ENCODE measurements around the gene CENPVL1.
"Not testable (repeated sequence)": the region's sequence is repeated elsewhere in the genome, so short reads cannot be mapped to it uniquely, and the experiment has no call there.

CENPVL1 gene

DNA sequence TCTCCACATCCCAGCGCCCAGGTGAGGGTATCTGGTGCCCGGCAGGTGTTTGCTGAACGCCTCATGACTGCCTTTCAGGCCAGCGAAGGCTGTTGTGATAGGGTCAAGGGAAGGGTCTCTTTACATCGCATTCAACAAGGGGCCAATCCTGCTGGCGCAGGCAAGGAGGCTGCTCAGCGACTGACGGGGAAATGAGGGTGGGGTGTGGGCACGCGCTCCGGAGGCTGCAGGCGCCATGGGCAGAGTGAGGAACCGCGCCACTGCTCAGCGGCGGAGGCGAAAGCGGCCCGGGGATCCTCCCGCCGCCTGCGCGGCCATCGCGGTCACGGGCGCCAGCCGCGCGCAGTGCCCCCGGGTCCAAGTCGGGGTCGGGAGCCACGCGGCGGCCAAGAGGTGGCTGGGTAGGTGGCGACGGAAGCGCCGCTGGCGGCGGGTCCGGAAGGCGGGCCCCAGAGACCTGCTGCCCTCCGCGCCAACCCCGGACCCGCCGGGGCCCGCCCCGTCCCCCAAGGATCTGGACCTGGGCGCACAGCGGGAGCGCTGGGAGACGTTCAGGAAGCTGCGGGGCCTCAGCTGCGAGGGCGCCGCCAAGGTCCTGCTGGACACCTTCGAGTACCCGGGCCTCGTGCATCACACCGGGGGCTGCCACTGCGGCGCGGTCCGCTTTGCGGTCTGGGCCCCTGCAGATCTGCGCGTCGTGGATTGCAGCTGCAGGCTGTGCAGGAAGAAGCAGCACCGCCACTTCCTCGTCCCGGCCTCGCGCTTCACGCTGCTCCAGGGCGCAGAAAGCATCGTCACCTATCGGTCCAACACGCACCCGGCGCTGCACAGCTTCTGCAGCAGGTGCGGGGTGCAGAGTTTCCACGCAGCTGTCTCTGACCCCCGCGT, at the start of gene CENPVL1:
CENPVL1 (plus strand) TSS at position 236 of the 888 bp plus-strand sequence; CDS start at position 236, 0 bp downstream.
- FAIRE-seq, result not testable (repeated sequence)

DNA sequence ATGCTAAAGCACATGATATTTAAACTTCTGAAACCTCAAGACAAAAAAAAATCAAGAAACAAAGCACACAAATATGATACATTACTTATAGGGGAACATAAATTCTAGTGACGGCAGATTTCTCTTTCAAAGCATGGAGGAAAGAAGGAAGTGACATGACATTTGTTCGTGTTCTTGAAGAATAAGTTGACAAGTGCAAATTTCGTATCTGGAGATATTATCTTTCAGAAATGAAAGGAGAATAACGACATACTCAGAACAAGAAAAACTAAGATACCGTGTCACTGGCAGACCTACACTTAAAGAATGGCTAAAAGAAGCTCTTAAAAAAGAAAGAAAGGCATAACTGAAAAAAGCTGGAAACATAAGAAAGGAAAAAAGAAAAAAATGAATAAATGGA, 44.3 kb upstream of the CENPVL1 start:
- FAIRE-seq, result no peak

DNA sequence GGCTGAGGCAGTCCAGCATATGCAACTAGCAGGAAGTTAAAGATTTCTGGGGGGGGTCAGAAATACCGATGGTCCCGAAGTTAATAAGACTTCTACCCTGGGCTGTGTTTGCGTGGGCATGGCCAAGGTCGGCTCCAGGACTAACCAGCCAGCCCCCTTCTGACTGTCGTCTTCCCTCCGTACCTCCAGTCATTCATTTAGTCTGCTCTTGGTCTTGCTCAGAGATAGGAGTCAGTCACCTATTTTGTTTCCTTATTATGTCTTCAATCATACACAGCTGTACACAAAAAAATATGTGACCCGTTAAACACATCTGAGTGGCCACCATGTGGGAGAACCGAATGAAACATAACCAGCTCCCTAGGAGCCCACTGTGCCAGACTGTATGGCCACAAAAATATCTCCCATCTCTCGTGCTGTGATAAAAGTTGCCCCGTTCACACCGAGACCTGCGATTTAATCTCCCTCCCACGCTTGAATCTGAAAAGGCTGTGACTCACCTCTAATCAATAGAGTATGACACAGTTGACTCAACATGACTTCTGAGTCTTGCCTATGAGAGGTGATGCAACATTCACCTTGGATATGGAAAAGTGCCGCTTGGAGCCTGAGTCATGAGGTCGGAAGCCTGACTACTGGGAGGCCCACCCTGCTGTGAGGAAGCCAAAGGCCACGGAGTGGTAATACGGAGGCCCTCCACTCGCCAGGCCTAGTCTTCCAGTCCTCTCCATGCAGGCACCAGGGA, 30.5 kb upstream of the CENPVL1 start:
- not testable (repeated sequence) for FAIRE-seq

DNA sequence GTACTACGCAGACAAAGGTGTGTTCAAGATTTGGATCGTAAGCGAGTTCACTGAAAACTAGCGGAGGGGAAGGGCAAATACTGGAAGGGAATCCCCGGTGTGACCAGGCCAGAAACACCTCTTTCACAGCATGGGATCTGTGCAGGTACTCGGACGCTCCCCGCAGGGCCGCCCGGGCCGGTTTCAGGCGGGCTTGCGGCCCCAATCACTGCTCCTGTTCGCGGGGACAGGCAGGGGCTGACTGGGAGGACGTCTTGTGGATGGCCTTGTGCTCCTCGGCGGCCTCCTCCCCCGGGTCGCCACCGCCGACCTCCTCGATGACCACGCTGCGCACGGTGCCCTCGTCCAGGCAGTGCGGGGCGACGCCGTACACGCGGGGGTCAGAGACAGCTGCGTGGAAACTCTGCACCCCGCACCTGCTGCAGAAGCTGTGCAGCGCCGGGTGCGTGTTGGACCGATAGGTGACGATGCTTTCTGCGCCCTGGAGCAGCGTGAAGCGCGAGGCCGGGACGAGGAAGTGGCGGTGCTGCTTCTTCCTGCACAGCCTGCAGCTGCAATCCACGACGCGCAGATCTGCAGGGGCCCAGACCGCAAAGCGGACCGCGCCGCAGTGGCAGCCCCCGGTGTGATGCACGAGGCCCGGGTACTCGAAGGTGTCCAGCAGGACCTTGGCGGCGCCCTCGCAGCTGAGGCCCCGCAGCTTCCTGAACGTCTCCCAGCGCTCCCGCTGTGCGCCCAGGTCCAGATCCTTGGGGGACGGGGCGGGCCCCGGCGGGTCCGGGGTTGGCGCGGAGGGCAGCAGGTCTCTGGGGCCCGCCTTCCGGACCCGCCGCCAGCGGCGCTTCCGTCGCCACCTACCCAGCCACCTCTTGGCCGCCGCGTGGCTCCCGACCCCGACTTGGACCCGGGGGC, 28.2 kb upstream of the CENPVL1 start:
- FAIRE-seq, result not testable (repeated sequence)

DNA sequence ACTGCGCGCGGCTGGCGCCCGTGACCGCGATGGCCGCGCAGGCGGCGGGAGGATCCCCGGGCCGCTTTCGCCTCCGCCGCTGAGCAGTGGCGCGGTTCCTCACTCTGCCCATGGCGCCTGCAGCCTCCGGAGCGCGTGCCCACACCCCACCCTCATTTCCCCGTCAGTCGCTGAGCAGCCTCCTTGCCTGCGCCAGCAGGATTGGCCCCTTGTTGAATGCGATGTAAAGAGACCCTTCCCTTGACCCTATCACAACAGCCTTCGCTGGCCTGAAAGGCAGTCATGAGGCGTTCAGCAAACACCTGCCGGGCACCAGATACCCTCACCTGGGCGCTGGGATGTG, 27.6 kb upstream of the CENPVL1 start, which contains the start of gene CENPVL2:
CENPVL2 (minus strand) TSS at position 112 of the 343 bp plus-strand sequence; CDS start at position 112, 0 bp downstream.
- not testable (repeated sequence) for FAIRE-seq

DNA sequence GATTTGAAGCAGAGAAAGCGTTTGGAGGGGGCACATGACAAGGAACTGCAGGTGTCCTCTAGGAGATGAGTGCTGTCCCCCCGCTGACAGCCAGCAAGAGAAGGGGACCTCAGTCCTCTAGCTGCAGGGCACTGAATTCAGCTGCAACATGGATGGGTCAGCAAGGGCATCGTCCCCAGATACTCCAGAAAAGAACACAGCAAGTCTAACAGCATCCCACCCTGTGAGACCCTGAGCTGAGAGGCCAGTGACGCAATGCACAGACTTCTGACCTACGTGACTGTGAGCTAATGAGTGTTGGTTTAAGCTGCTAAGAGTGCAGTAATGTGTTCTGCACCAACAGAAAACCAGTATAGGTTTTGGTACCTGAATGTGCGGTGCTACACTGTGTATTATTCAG, 16.1 kb upstream of the CENPVL1 start:
- no peak for FAIRE-seq

DNA sequence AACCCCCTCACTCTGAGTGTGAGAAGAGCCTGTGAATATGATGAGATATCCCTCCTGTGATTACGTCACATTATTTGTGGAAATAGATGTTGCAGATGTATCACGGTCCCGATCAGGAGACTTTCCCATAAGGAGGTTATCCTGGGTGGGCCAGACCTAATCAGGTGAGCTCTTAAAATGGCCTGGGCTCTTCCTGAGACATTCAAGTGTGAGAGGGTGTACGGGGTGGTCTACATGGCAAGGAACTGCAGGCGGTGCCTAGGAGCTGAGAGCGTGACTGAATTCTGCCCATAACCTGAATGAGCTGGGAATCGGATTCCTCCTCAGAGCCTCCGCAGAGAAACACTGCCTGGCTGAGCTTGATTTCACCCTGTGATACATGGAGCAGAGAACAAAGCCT, 12.9 kb upstream of the CENPVL1 start:
- no peak for FAIRE-seq

DNA sequence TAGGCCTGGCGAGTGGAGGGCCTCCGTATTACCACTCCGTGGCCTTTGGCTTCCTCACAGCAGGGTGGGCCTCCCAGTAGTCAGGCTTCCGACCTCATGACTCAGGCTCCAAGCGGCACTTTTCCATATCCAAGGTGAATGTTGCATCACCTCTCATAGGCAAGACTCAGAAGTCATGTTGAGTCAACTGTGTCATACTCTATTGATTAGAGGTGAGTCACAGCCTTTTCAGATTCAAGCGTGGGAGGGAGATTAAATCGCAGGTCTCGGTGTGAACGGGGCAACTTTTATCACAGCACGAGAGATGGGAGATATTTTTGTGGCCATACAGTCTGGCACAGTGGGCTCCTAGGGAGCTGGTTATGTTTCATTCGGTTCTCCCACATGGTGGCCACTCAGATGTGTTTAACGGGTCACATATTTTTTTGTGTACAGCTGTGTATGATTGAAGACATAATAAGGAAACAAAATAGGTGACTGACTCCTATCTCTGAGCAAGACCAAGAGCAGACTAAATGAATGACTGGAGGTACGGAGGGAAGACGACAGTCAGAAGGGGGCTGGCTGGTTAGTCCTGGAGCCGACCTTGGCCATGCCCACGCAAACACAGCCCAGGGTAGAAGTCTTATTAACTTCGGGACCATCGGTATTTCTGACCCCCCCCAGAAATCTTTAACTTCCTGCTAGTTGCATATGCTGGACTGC, 2.8 kb downstream of the CENPVL1 start:
- not testable (repeated sequence) for FAIRE-seq

DNA sequence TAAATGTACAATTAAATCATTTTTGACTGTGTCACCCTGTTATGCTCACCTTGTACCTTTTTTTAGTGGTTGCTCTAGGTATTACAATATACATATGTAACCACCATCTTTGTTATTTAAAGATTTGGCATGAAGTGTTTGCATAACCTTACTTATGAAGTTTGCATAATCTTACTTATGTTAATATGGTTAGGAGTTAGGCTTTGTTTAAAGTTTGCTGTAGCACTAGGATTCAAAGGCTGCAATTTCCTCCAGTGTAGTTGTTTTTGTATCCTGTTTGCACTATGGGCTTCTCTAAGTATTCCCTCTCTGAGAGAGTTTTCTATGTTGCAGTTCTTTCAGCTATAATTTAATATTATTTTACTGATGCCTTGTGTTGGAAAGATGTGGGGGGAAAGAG, 17.9 kb downstream of the CENPVL1 start:
- peak; percentile 80 for FAIRE-seq

DNA sequence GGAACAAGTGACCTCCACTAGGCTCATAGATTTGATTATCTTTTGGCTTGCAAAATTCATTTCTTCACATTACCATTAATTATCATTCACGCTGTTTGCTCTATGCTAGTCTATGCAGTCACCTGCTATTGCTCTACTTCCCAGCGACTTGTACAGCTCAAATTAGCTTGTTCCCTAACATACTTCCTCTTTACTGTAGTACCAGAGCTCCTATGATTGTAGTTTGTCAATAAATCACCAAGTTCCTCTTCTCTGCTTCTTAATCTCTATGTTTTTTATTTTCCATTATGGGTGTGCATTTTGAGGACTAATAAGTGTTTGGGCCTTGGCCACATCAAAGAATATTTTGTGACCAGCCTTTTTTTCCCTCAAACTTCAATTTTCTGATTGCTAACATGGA, 26.8 kb downstream of the CENPVL1 start:
- FAIRE-seq, result no peak

DNA sequence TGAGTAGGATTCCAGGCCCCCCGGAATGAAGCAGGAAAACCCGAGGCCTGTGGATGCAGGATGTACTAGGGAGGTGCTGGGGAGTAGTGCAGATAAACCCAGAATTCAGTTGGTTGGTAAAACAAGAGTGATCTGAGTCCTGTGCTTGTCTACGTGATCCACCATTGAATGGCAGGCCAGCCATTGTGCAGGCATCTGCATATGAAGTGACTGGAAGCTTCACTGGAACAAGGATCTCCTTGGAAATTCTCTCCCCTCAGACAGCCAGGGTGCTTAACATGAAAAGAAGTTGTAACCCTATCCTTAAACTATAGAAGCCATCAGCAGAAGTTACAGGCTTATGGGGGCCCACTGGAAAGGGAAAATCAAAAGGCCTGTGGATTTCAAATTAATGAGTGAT, 32.3 kb downstream of the CENPVL1 start:
- no peak for FAIRE-seq

DNA sequence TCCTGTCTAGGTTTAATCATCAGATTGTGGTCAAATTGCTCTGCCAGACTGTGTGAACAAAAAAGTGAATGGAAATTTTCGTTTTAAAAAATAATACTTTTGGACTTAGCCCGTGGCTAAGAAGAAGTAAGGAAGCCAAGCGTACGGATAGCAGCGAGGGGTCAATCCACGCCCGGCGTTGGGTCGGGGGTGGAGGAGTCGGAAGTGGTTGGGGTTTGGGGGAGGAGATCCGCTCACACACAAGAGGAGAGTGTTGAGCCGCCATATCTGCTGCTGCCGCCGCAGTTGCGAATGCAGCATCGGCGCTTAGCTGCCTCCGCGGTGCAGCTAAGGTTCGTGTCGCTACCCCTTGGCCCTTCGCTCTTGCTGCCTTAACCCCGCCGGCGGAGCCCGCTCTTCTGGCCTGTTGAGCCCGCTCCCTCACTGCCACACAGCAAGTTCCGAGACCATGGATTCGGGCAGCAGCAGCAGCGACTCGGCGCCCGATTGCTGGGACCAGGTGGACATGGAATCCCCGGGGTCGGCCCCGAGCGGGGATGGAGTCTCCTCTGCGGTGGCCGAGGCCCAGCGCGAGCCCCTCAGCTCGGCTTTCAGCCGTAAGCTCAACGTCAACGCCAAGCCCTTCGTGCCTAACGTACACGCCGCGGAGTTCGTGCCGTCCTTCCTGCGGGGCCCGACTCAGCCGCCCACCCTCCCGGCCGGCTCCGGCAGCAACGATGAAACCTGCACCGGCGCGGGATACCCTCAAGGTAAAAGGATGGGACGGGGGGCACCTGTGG, 33.1 kb downstream of the CENPVL1 start, which contains the start of gene GSPT2:
GSPT2 (plus strand) TSS at position 264 of the 779 bp plus-strand sequence; CDS start at position 449, 185 bp downstream.
- FAIRE-seq, result no peak

DNA sequence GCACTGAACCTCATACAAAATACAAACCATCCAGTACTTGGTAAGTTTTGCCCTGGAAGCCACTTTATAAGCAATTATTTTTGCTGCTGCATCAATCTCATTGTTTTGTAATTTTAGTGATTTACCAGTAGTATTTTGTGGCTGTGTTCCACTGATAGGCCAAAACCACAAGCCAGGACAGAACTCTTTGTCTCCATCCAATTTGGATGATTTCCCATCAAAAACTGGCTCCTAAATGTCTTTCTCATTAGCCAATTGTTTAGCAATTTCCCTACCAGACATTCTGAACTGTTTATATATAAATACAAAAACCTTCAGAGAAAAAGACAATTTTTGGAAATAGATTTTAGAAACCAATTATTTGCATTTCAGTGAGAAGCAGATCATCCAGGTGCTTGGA, 37.4 kb downstream of the CENPVL1 start:
- FAIRE-seq, result no peak

DNA sequence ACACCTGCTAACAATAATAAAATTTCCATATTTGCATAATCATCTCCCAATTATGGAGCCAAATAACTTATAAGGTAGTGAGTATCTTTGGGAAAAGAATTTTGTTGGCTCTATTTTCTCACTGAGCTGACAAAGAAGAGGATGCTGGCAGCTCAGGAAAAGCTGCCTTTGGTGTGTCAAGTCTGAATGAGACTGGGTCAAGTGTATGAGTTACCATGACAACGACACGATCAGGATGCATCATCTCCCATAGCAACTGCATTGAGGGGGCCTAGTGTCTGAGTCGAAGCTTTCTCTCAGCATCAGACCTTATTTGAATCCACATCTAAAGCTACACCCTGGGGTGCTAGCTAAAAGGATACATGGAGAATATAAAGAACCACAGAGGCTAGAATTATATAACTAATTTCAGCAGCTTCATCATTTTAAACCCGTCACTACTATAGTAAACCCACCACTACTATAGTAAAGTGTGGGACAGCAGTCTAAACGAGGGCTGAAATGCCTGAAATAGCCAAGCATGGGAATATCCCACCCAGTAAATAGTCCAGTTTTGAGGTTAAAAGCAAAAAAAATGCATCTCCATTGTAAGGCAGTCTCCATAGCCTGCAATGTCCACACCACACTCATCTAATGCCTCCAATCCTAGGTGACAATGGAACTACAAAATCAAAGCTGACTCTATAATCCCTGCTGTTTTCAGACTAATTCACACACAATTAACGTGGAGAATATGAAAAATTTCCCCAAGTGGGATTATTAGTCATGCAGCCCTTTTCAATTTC, 48.9 kb downstream of the CENPVL1 start:
- no peak for FAIRE-seq

DNA sequence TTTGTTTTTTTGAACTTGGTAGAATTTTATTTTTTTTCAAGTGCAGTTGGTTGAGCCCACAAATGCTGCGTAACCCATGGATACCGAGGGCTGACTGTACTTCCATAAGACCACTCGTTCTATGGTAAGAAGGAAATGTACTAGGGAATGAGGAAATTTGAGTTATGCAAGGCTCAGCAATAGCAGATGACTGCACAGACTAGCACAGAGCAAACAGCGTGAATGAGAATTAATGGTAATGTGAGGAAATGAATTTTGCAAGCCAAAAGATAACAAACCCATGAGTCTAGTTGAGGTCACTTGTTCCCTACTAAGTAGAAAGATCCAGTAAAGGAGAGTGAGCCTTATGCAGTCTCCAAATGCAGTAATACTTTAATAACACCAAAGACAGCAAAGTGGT, 50.3 kb downstream of the CENPVL1 start:
- no peak for FAIRE-seq
